ENCODE data around the gene CCDC93. TPM values are rescaled to one million over a fixed set of nuclear protein-coding genes. Genes with fewer than 3 reads are reported as not detected.

Gene CCDC93, protein sequence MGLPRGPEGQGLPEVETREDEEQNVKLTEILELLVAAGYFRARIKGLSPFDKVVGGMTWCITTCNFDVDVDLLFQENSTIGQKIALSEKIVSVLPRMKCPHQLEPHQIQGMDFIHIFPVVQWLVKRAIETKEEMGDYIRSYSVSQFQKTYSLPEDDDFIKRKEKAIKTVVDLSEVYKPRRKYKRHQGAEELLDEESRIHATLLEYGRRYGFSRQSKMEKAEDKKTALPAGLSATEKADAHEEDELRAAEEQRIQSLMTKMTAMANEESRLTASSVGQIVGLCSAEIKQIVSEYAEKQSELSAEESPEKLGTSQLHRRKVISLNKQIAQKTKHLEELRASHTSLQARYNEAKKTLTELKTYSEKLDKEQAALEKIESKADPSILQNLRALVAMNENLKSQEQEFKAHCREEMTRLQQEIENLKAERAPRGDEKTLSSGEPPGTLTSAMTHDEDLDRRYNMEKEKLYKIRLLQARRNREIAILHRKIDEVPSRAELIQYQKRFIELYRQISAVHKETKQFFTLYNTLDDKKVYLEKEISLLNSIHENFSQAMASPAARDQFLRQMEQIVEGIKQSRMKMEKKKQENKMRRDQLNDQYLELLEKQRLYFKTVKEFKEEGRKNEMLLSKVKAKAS
- 10 to 100 TPM; 36.7 to 45.0 TPM for total RNA-seq
- polyA plus RNA-seq (ENCODE audit: insufficient read length in 2 of 2), result 10 to 100 TPM; 58.4 to 64.8 TPM
- long read RNA-seq, donor 1, full-length matches to known transcripts, result 3 of 3 reads
- long read RNA-seq, donor 1, partial matches to known transcripts, result 0 of 3 reads
- long read RNA-seq, donor 1, other reads (novel, unspliced or antisense), result 0 of 3 reads
- long read RNA-seq, donor 2, result 0 reads
- long read RNA-seq, donor 3, result 0 reads
- long read RNA-seq, donor 4, partial matches to known transcripts, result 0 of 1 reads
- long read RNA-seq, donor 4, other reads (novel, unspliced or antisense), result 0 of 1 reads

DNA sequence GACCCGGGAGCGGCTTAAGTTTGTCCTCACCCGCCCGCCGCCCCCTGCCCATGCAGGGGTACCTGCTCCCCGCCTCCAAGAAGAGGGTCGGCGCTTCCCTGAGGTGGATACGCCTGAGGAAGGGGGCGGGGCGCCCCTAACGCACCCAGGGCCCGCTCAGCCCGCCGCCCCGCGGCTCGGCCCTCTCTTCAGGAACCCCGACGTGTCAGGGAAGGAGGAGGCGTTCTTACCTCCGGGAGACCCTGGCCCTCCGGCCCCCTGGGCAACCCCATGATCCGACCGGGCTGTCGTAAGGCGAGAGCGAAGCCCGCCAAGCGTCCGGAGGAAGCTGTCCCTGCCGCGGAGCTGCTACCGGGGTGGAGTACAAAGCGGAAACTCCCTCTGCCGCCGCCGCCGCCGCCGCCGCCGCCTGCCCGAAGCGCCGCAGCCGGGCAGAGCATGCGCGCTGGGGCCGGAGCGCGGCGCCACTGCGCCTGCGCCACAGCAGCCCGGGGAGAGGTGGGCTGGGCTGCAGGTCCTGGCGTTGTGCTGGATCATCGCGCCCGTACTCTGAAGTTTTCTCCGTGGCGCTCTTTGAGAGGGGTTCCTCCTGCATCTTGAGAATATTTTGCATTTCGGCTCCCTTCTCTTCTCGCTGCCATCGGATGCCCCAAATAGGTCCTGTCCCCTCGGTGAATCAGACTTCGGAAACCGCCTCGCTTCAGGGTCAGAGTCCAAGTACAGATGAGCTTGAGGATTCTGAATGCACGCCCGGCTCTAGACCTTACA is at the start of gene CCDC93:
Gene CCDC93 (minus strand): TSS at position 347 of the 768 bp plus-strand sequence. CDS start 75 bp downstream, at position 272.
- Histone ChIP-seq H3K36me3 (ENCODE audit: control insufficient read depth, insufficient read depth, low read length) (no peaks in the 10 kb centered on the region), H3K4me3 (ENCODE audit: low read depth, low read length) (peak within 1 kb of the TSS; percentile 89), H3K27me3 (ENCODE audit: control insufficient read depth, insufficient read depth, low read length) (no peaks in the 10 kb centered on the region), H3K4me1 (ENCODE audit: control insufficient read depth, insufficient read depth, low read length) (peaks cover 15% of the 10 kb centered on the region), H3K27ac (ENCODE audit: low read depth, low read length) (peak within 1 kb of the TSS; percentile 81), H3K9me3 (ENCODE audit: control insufficient read depth, insufficient read depth, low read length) (no peaks in the 10 kb centered on the region)
- WGBS (ENCODE audit: insufficient coverage), result under 1% methylated on average over 71 of the region's 71 CpGs
- DNase-seq (ENCODE audit: low read depth in 4 of 6, low spot score in 6 of 6), result peak; percentile 69 to 95 (median 76)

DNA sequence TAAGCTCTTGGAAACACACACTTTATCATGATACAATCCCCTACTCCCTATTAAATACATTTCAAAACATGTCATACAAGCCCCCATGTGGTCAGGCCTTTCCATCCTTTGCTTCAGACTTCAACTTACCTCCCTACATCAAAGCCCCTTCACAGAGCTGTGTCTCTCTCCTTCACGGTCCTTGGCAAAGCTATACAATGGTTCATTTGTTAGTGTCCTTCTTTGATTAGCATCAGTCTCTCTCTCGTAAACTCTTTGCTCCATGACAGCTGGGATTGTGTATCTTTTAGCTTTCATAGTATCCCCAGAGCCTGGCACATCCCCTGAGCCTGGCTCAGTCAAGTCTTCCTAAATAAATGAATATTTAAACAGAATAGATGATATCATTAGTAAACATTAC is 48.8 kb upstream of the CCDC93 start:
- no peaks in the 10 kb centered on the region for H3K4me1 ChIP-seq (ENCODE audit: control insufficient read depth, insufficient read depth, low read length)
- H3K36me3 ChIP-seq (ENCODE audit: control insufficient read depth, insufficient read depth, low read length), result no peaks in the 10 kb centered on the region
- DNase-seq (ENCODE audit: low read depth in 4 of 6, low spot score in 6 of 6), result no peak
- no peaks in the 10 kb centered on the region for H3K27me3 ChIP-seq (ENCODE audit: control insufficient read depth, insufficient read depth, low read length)
- H3K9me3 ChIP-seq (ENCODE audit: control insufficient read depth, insufficient read depth, low read length), result no peaks in the 10 kb centered on the region
- H3K4me3 ChIP-seq (ENCODE audit: low read depth, low read length), result no peak overlapping the region
- WGBS (ENCODE audit: insufficient coverage), result 20% methylated on average over 1 of the region's 2 CpGs
- no peak overlapping the region for H3K27ac ChIP-seq (ENCODE audit: low read depth, low read length)

DNA sequence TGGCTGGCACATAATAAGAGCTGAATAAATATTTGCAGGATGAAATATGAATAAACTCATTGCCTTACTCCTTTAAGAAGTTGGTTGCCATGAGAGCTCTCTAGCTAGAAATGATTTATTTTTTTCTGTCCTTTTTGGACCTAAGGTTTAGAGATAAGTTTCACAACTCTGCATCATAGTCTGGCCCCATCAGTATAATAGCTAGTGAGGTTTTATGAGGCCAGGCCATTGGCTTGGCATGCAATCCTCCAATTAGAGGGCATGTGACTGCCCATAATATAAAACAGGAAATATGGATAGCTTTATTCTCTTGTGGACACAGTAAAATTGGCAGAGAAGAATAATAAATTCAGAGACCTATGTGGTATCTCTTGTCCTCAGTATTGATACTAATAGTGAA is 48.2 kb upstream of the CCDC93 start:
- Histone ChIP-seq H3K4me1 (ENCODE audit: control insufficient read depth, insufficient read depth, low read length) (no peaks in the 10 kb centered on the region), H3K9me3 (ENCODE audit: control insufficient read depth, insufficient read depth, low read length) (no peaks in the 10 kb centered on the region), H3K4me3 (ENCODE audit: low read depth, low read length) (no peak overlapping the region), H3K27ac (ENCODE audit: low read depth, low read length) (no peak overlapping the region), H3K36me3 (ENCODE audit: control insufficient read depth, insufficient read depth, low read length) (no peaks in the 10 kb centered on the region), H3K27me3 (ENCODE audit: control insufficient read depth, insufficient read depth, low read length) (no peaks in the 10 kb centered on the region)
- no peak for DNase-seq (ENCODE audit: low read depth in 4 of 6, low spot score in 6 of 6)

DNA sequence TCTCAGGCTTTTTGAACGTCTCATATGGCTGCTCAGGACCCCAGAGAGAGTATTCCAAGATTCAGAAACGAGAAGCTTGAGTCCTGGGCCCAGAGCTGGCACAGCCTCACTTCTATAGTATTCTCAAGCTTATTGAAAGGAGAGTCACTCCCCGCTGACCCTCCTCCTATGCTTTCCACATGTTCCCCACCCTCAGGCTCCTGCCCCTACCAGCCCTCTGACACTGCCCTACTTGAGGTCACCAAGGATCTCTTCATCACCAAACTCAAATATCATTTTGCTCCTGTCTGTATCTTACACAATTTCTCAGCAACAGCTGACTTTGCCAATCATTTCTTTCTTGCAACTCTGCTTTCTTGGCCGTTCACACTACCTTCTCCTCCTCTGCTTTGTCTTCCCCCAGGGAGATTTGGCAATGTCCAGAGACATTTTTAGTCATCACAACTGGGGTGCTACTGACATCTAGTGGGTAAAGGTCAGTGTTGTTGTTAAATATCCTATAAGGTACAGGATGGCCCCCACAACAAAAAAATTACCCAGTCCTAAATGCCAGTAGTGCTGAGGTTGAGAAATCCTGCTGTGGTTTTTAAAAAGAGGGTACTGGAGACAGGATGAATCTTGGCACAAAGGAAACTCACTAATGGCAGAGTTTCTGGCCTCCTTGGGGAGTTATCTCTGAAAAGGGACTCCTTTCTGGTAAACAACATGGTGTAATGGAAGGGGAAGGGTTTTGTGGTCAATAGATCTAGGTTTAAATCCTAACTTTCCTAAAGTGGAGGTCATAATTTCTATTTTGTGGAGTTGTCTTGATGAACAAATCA is 47.5 kb upstream of the CCDC93 start:
- 73% methylated on average over 3 of the region's 4 CpGs for WGBS (ENCODE audit: insufficient coverage)
- no peaks in the 10 kb centered on the region for H3K36me3 ChIP-seq (ENCODE audit: control insufficient read depth, insufficient read depth, low read length)
- H3K4me1 ChIP-seq (ENCODE audit: control insufficient read depth, insufficient read depth, low read length), result no peaks in the 10 kb centered on the region
- DNase-seq (ENCODE audit: low read depth in 4 of 6, low spot score in 6 of 6), result peak in 1 of 6 donors; percentile 61
- no peak overlapping the region for H3K4me3 ChIP-seq (ENCODE audit: low read depth, low read length)
- H3K9me3 ChIP-seq (ENCODE audit: control insufficient read depth, insufficient read depth, low read length), result no peaks in the 10 kb centered on the region
- H3K27ac ChIP-seq (ENCODE audit: low read depth, low read length), result no peak overlapping the region
- no peaks in the 10 kb centered on the region for H3K27me3 ChIP-seq (ENCODE audit: control insufficient read depth, insufficient read depth, low read length)

DNA sequence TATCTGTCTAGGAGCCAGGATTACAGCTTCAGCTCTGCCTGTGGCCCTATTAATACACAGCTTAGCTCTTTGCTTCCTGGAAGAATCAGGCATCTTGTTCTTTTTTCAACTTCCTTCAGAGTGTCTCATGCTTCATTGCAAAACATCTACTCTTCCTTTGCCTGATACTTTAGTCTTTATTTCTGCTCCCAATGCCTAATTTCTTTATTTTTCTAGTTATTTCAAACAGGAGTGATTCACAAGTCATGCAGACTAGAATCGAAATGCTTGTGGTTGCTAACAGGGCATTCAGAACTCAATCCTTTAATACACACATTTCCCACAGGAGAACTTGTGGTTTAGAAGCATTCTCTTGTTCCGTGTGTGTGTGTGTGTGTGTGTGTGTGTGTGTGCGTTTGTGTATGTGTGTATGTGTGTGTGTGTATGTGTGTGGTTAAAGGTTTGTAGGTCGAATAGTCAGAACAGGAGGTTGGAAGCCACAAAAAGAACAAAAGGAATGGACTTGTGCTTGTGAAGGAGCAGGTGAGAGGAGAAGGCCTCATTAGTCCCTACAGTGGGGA is 46.1 kb upstream of the CCDC93 start:
- H3K4me1 ChIP-seq (ENCODE audit: control insufficient read depth, insufficient read depth, low read length), result peaks cover 5% of the 10 kb centered on the region
- DNase-seq (ENCODE audit: low read depth in 4 of 6, low spot score in 6 of 6), result no peak
- H3K27ac ChIP-seq (ENCODE audit: low read depth, low read length), result no peak overlapping the region
- WGBS (ENCODE audit: insufficient coverage), result 89% methylated on average over 3 of the region's 4 CpGs
- H3K27me3 ChIP-seq (ENCODE audit: control insufficient read depth, insufficient read depth, low read length), result no peaks in the 10 kb centered on the region
- no peaks in the 10 kb centered on the region for H3K9me3 ChIP-seq (ENCODE audit: control insufficient read depth, insufficient read depth, low read length)
- H3K4me3 ChIP-seq (ENCODE audit: low read depth, low read length), result no peak overlapping the region
- no peaks in the 10 kb centered on the region for H3K36me3 ChIP-seq (ENCODE audit: control insufficient read depth, insufficient read depth, low read length)

DNA sequence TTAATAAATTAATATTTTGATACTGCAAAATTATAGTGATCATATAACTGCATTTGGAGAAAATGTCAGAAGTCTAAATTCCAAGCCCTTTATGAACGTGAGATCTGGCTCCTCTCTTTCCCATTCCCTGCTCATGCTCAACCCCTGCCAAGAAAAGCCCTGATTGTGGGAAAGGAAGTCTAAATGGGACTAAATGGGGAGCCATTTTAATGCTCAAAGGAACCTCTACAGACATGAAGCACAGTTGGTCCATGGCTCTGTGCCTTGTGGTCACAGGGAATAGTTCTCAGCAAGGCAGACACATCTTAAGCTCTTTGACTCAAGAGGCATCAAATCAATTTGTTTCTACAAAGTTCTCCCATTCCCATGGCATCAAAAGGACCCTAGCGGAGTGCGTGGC is 45.1 kb upstream of the CCDC93 start:
- Histone ChIP-seq H3K4me3 (ENCODE audit: low read depth, low read length) (no peak overlapping the region), H3K36me3 (ENCODE audit: control insufficient read depth, insufficient read depth, low read length) (no peaks in the 10 kb centered on the region), H3K4me1 (ENCODE audit: control insufficient read depth, insufficient read depth, low read length) (peaks cover 5% of the 10 kb centered on the region), H3K27me3 (ENCODE audit: control insufficient read depth, insufficient read depth, low read length) (no peaks in the 10 kb centered on the region), H3K27ac (ENCODE audit: low read depth, low read length) (no peak overlapping the region), H3K9me3 (ENCODE audit: control insufficient read depth, insufficient read depth, low read length) (no peaks in the 10 kb centered on the region)
- WGBS (ENCODE audit: insufficient coverage), result 59% methylated on average over 2 of the region's 3 CpGs
- DNase-seq (ENCODE audit: low read depth in 4 of 6, low spot score in 6 of 6), result no peak

DNA sequence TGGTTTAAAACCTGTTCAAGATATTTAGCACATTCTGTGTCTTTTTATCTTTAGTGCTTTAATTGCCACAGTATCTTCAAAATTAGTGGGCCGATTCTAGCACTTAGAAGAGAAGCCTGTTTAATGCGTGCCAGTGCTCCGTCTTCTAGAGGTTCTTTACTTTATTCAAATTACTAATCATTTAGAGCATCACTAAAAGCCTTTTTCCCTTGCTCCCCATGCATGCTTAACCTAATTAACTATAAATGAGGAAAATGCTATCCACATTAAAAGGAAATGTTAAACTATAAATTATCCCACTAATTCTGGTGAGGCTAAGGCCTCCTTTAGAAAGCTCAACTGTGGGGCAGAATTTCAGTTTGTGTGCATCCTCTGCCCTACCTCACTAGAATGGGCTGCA is 42.9 kb upstream of the CCDC93 start:
- peak in 1 of 6 donors; percentile 74 for DNase-seq (ENCODE audit: low read depth in 4 of 6, low spot score in 6 of 6)
- Histone ChIP-seq H3K36me3 (ENCODE audit: control insufficient read depth, insufficient read depth, low read length) (no peaks in the 10 kb centered on the region), H3K4me3 (ENCODE audit: low read depth, low read length) (no peak overlapping the region), H3K4me1 (ENCODE audit: control insufficient read depth, insufficient read depth, low read length) (peaks cover 9% of the 10 kb centered on the region), H3K27me3 (ENCODE audit: control insufficient read depth, insufficient read depth, low read length) (no peaks in the 10 kb centered on the region), H3K9me3 (ENCODE audit: control insufficient read depth, insufficient read depth, low read length) (no peaks in the 10 kb centered on the region), H3K27ac (ENCODE audit: low read depth, low read length) (no peak overlapping the region)
- no CpG with 5 or more reads among the region's 3 CpGs for WGBS (ENCODE audit: insufficient coverage)

DNA sequence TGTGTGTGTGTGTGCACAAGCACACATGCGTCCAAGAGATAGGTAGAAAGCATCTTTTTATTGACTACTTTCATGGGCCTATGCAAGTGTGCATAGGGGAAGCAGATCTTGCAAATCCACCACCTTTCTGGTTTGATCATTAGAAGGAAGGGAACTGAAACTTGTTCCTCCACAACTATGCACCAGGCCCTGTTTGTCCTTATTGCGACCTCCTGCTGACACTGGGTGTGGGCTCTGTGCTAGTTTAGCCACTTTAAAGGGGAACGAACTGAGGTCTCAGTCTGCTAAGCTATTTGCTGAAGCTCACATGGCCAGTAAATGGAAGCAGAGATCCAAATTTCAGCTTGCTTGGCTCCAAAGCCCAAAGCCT is 42.3 kb upstream of the CCDC93 start:
- no peaks in the 10 kb centered on the region for H3K9me3 ChIP-seq (ENCODE audit: control insufficient read depth, insufficient read depth, low read length)
- no peaks in the 10 kb centered on the region for H3K36me3 ChIP-seq (ENCODE audit: control insufficient read depth, insufficient read depth, low read length)
- no peaks in the 10 kb centered on the region for H3K27me3 ChIP-seq (ENCODE audit: control insufficient read depth, insufficient read depth, low read length)
- 38% methylated on average over 2 of the region's 3 CpGs for WGBS (ENCODE audit: insufficient coverage)
- no peak overlapping the region for H3K4me3 ChIP-seq (ENCODE audit: low read depth, low read length)
- H3K27ac ChIP-seq (ENCODE audit: low read depth, low read length), result no peak overlapping the region
- DNase-seq (ENCODE audit: low read depth in 4 of 6, low spot score in 6 of 6), result no peak
- peaks cover 9% of the 10 kb centered on the region for H3K4me1 ChIP-seq (ENCODE audit: control insufficient read depth, insufficient read depth, low read length)
